Vagina (tissue), 2 donors: ENCODE results near the gene LRSAM1. TPM values are rescaled to one million over a fixed set of nuclear protein-coding genes. Genes with fewer than 3 reads are reported as not detected.

Experiments used
- DNase-seq, 2 donors: peaks; one replicate each; pipeline ENCODE4 v3.0.0-alpha.2; 2017; ENCODE audit errors: extremely low spot score in 2 of 2
- H3K27ac ChIP-seq: fragments of 200-600 bp; sonication (generic); one replicate; pipeline ENCODE4 v1.5.1; 2019
- H3K27me3 ChIP-seq: fragments of 200-600 bp; sonication (generic); one replicate; pipeline ENCODE4 v1.5.1; 2019
- H3K36me3 ChIP-seq, 2 donors: fragments of 200-600 bp; sonication (generic); one replicate each; pipeline ENCODE4 v1.5.1; 2017 to 2019
- H3K4me1 ChIP-seq: fragments of 200-600 bp; sonication (generic); one replicate; pipeline ENCODE4 v1.5.1; 2019
- H3K4me3 ChIP-seq, 2 donors: fragments of 200-600 bp; sonication (generic); 1 replicate in 1 of 2; 2 replicates in 1 of 2; pipeline ENCODE4 v1.5.1; 2016 to 2019
- H3K9me3 ChIP-seq: fragments of 200-600 bp; sonication (generic); one replicate; pipeline ENCODE4 v1.5.1; 2019
- CTCF ChIP-seq, 3 experiments: fragments of 450-650 bp in 2 of 3; fragments of 200-600 bp in 1 of 3; sonication (generic) in 1 of 3; IDR thresholded peaks; one replicate each; pipeline ENCODE4 v1.5.1; 2017 to 2019; ENCODE audit warnings: antibody characterized with exemption in 3 of 3, mild to moderate bottlenecking in 2 of 3, moderate library complexity in 2 of 3
- POLR2A ChIP-seq, 2 donors: fragments of 450-650 bp; IDR thresholded peaks; one replicate each; pipeline ENCODE4 v1.6.1; 2017; ENCODE audit warnings: antibody characterized with exemption in 2 of 2, mild to moderate bottlenecking in 2 of 2, moderate library complexity in 2 of 2
- POLR2AphosphoS5 ChIP-seq, 2 donors: sonication (generic); formaldehyde crosslinking; IDR thresholded peaks; one replicate each; pipeline ENCODE4 v1.9.0; 2017; ENCODE audit warnings: antibody characterized with exemption in 2 of 2, mild to moderate bottlenecking in 2 of 2, low read depth in 1 of 2; ENCODE audit not compliant: insufficient read depth in 1 of 2
- intact Hi-C: fragments of 100-400 bp; cut with DNase I; formaldehyde crosslinking; loops from one replicate; pipeline ENCODE4 v1.15.1; 2023
- total RNA-seq: library from RNA; depleted of rRNA; stranded (reverse); fragments of >200 nt; gene quantifications from one replicate; pipeline ENCODE4 v1.2.3, GENCODE V29; 2016

The LRSAM1 gene
- total RNA-seq, 1 donor from 2014 or later = 30.0 TPM

- Histone ChIP-seq H3K36me3 (peaks cover 0 to 36% of the 10 kb centered on the region in 2 donors), H3K4me1 (peaks cover 38% of the 10 kb centered on the region), H3K27ac (peak overlapping the region; percentile 74), H3K9me3 (no peaks in the 10 kb centered on the region), H3K27me3 (no peaks in the 10 kb centered on the region), H3K4me3 (peak overlapping the region; percentile 61 to 94)
- TF ChIP-seq POLR2AphosphoS5 (IDR thresholded peaks at IDR 0.05; ENCODE audit: insufficient read depth in 1 of 2, low read depth in 1 of 2) (no peak), CTCF (IDR thresholded peaks at IDR 0.05) (no peak), POLR2A (IDR thresholded peaks at IDR 0.05) (no peak)
- no peak for DNase-seq
- intact Hi-C loops = no loop called here
Measured at GRCh38 chr9:127450243-127450760, 1.0 kb upstream of the LRSAM1 start.

- intact Hi-C loops = no loop called here
- DNase-seq = peak in 1 of 2 donors; percentile 90
- H3K36me3 ChIP-seq = peaks cover 0 to 28% of the 10 kb centered on the region in 2 donors
- peak overlapping the region; percentile 61 to 94 for H3K4me3 ChIP-seq
- H3K4me1 ChIP-seq = peaks cover 38% of the 10 kb centered on the region
- H3K27me3 ChIP-seq = no peaks in the 10 kb centered on the region
- TF ChIP-seq CTCF (IDR thresholded peaks at IDR 0.05) (no peak), POLR2A (IDR thresholded peaks at IDR 0.05) (no peak), POLR2AphosphoS5 (IDR thresholded peaks at IDR 0.05; ENCODE audit: insufficient read depth in 1 of 2, low read depth in 1 of 2) (no peak)
- H3K27ac ChIP-seq = peak overlapping the region; percentile 74
- H3K9me3 ChIP-seq = no peaks in the 10 kb centered on the region
Measured at GRCh38 chr9:127451608-127451857, 223 bp downstream of the LRSAM1 start.

GRCh38 chr9:127451858-127452656 is 747 bp downstream of the LRSAM1 start:
- no peak for DNase-seq
- intact Hi-C loops = no loop called here
- peak overlapping the region; percentile 74 for H3K27ac ChIP-seq
- peaks cover 0 to 23% of the 10 kb centered on the region in 2 donors for H3K36me3 ChIP-seq
- H3K9me3 ChIP-seq = no peaks in the 10 kb centered on the region
- H3K4me3 ChIP-seq = peak overlapping the region; percentile 61 to 94
- H3K27me3 ChIP-seq = no peaks in the 10 kb centered on the region
- TF ChIP-seq POLR2AphosphoS5 (IDR thresholded peaks at IDR 0.05; ENCODE audit: insufficient read depth in 1 of 2, low read depth in 1 of 2) (no peak), CTCF (IDR thresholded peaks at IDR 0.05) (no peak), POLR2A (IDR thresholded peaks at IDR 0.05) (no peak)
- H3K4me1 ChIP-seq = peaks cover 38% of the 10 kb centered on the region

GRCh38 chr9:127452691-127453090 is 1.4 kb downstream of the LRSAM1 start:
- no peak overlapping the region for H3K27ac ChIP-seq
- intact Hi-C loops = no loop called here
- H3K9me3 ChIP-seq = no peaks in the 10 kb centered on the region
- peak overlapping the region; percentile 61 to 94 for H3K4me3 ChIP-seq
- H3K36me3 ChIP-seq = peaks cover 0 to 23% of the 10 kb centered on the region in 2 donors
- no peak for DNase-seq
- no peaks in the 10 kb centered on the region for H3K27me3 ChIP-seq
- no peak for TF ChIP-seq POLR2A (IDR thresholded peaks at IDR 0.05)
- no peak for TF ChIP-seq POLR2AphosphoS5 (IDR thresholded peaks at IDR 0.05; ENCODE audit: insufficient read depth in 1 of 2, low read depth in 1 of 2)
- TF ChIP-seq CTCF (IDR thresholded peaks at IDR 0.05) = no peak
- peaks cover 38% of the 10 kb centered on the region for H3K4me1 ChIP-seq
